Measurements from ENCODE around the gene SETBP1.

GRCh38 chr18:44951748-44952147 is 271.1 kb downstream of the SETBP1 start:
- no peak for TF ChIP-seq POLR2A (IDR thresholded peaks at IDR 0.05; ENCODE audit: low read depth, low read length)
- TF ChIP-seq CTCF (conservative IDR thresholded peaks at IDR 0.05; ENCODE audit: low read depth, low read length) = no peak
- no peak for TF ChIP-seq FOS (IDR thresholded peaks at IDR 0.05; ENCODE audit: low read depth, low read length)
- no peak for TF ChIP-seq USF2 (IDR thresholded peaks at IDR 0.05; ENCODE audit: low read depth, low read length)
- TF ChIP-seq RAD21 (IDR thresholded peaks at IDR 0.05; ENCODE audit: low read length) = no peak

Measured in IMR-90 (cell line).